KOPT-K1 (cell line): ENCODE measurements around the gene ANAPC5.
"Not testable (repeated sequence)": the region's sequence is repeated elsewhere in the genome, so short reads cannot be mapped to it uniquely, and the experiment has no call there.

Experiments
- H3K27ac ChIP-seq: fragments of 200-600 bp; sonication (generic); 2 replicates; pipeline ENCODE4 v1.5.1; 2016; ENCODE audit warnings: antibody characterized with exemption, mild to moderate bottlenecking, low read depth, low read length; ENCODE audit not compliant: poor library complexity, severe bottlenecking
- H3K36me3 ChIP-seq: fragments of 200-600 bp; sonication (generic); 2 replicates; pipeline ENCODE4 v1.5.1; 2017; ENCODE audit warnings: antibody characterized with exemption, mild to moderate bottlenecking, low read length, moderate library complexity; ENCODE audit not compliant: insufficient read depth
- H3K9me3 ChIP-seq: fragments of 200-600 bp; sonication (generic); 2 replicates; pipeline ENCODE4 v1.5.1; 2017; ENCODE audit warnings: antibody characterized with exemption, low read length, mild to moderate bottlenecking; ENCODE audit not compliant: insufficient read depth, poor library complexity, severe bottlenecking

ANAPC5 gene

GRCh38 chr12:121301876-121302275, 50.3 kb downstream of the ANAPC5 start:
- no peaks in the 10 kb centered on the region for H3K36me3 ChIP-seq
- no peaks in the 10 kb centered on the region for H3K9me3 ChIP-seq
- H3K27ac ChIP-seq: no peak overlapping the region

GRCh38 chr12:121300083-121300819, 52.0 kb downstream of the ANAPC5 start:
- no peaks in the 10 kb centered on the region for H3K9me3 ChIP-seq
- H3K36me3 ChIP-seq: no peaks in the 10 kb centered on the region
- no peak overlapping the region for H3K27ac ChIP-seq

GRCh38 chr12:121299662-121300061, 52.5 kb downstream of the ANAPC5 start:
- no peaks in the 10 kb centered on the region for H3K9me3 ChIP-seq
- no peak overlapping the region for H3K27ac ChIP-seq
- H3K36me3 ChIP-seq: no peaks in the 10 kb centered on the region

GRCh38 chr12:121298411-121298810, 53.8 kb downstream of the ANAPC5 start:
- H3K27ac ChIP-seq, H3K9me3 ChIP-seq: not testable (repeated sequence)
- peaks cover 10% of the 10 kb centered on the region; the same call in 1 of the 2 replicates for H3K36me3 ChIP-seq

- Histone ChIP-seq H3K36me3 (peaks cover 19% of the 10 kb centered on the region), H3K27ac (peak overlapping the region; percentile 85), H3K9me3 (no peaks in the 10 kb centered on the region)
Measured at GRCh38 chr12:121297435-121297991, 54.7 kb downstream of the ANAPC5 start.

- Histone ChIP-seq H3K27ac (peak within 1 kb of the TSS; percentile 85), H3K36me3 (peaks cover 25% of the 10 kb centered on the region), H3K9me3 (no peaks in the 10 kb centered on the region)
Measured at GRCh38 chr12:121296618-121297434, 55.4 kb downstream of the ANAPC5 start, which contains the start of gene CAMKK2. CAMKK2 (minus strand) TSS chr12:121296709; CDS start chr12:121274526, 22,183 bp downstream.

- Histone ChIP-seq H3K9me3 (no peaks in the 10 kb centered on the region), H3K36me3 (peaks cover 32% of the 10 kb centered on the region), H3K27ac (peak overlapping the region; percentile 85)
Measured at GRCh38 chr12:121295746-121296617, 56.2 kb downstream of the ANAPC5 start.

- Histone ChIP-seq H3K27ac (peak overlapping the region; percentile 85), H3K9me3 (no peaks in the 10 kb centered on the region), H3K36me3 (peaks cover 40% of the 10 kb centered on the region)
Measured at GRCh38 chr12:121295116-121295745, 57.0 kb downstream of the ANAPC5 start.

GRCh38 chr12:121294151-121294889, 57.9 kb downstream of the ANAPC5 start:
- no peaks in the 10 kb centered on the region for H3K9me3 ChIP-seq
- no peak overlapping the region for H3K27ac ChIP-seq
- peaks cover 49% of the 10 kb centered on the region for H3K36me3 ChIP-seq

- H3K27ac ChIP-seq: no peak overlapping the region
- H3K9me3 ChIP-seq: no peaks in the 10 kb centered on the region
- H3K36me3 ChIP-seq: peaks cover 49% of the 10 kb centered on the region
Measured at GRCh38 chr12:121293603-121294002, 58.6 kb downstream of the ANAPC5 start.

GRCh38 chr12:121290410-121290809, 61.8 kb downstream of the ANAPC5 start:
- H3K36me3 ChIP-seq: peaks cover 53% of the 10 kb centered on the region

GRCh38 chr12:121289962-121290361, 62.2 kb downstream of the ANAPC5 start:
- H3K27ac ChIP-seq: no peak overlapping the region
- H3K9me3 ChIP-seq: no peaks in the 10 kb centered on the region
- peaks cover 56% of the 10 kb centered on the region for H3K36me3 ChIP-seq

More at GRCh38 chr12:121290410-121290809, 61.8 kb downstream of the ANAPC5 start:
- Histone ChIP-seq H3K27ac (no peak overlapping the region), H3K9me3 (no peaks in the 10 kb centered on the region)

- Histone ChIP-seq H3K9me3 (no peaks in the 10 kb centered on the region), H3K27ac (no peak overlapping the region), H3K36me3 (peaks cover 60% of the 10 kb centered on the region)
Measured at GRCh38 chr12:121288986-121289385, 63.2 kb downstream of the ANAPC5 start.
